ENCODE measurements around the gene IQSEC2. TPM values are rescaled to one million over a fixed set of nuclear protein-coding genes. Genes with fewer than 3 reads are reported as not detected.

IQSEC2 gene
- total RNA-seq, 1 experiment from 2014 or later: 20.7 TPM

DNA sequence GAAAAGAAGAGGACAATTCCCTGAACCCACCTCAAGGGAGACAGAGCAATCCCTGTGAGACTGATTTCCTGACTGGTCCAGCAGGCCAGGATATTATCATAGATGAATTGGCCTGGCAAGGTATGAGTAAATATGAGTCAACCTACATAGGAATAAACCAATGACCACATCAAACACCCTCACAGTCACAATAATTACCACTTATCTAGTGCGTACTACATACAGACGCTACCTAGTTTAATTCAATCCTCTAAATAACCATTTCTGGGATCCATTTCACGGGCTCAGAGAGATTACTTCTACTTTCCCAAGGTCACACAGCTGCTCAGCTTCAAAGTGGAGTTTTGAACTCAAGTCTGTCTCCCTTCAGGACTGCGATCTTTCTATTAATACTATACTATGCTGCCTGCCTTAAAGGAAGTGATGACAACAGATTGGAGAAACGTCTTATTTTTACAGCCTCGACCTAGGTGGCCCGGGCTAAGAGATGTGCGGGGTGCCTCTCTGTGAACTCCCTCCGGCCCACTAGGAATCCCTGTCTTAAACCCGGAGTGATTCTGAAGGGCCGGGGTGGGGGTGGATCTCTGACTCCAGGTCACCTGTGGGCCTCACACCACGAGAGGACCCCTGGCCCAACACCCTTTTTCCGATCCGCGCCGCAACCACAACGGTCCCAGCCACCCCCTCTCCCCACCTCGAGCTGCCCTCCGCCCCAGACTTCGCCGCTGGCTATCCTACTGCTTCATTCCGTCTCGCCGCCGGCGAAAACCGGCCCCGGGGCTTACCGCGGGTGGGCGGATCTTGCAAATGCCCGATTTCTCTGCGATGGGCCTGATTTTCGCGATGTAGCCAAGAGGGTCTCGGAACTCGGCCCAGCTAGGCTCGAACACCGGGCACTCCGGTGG lies 57.2 kb downstream of the IQSEC2 start (continued):
- TF ChIP-seq POLR2AphosphoS5 (IDR thresholded peaks at IDR 0.05; ENCODE audit: low read depth, low read length): no peak

DNA sequence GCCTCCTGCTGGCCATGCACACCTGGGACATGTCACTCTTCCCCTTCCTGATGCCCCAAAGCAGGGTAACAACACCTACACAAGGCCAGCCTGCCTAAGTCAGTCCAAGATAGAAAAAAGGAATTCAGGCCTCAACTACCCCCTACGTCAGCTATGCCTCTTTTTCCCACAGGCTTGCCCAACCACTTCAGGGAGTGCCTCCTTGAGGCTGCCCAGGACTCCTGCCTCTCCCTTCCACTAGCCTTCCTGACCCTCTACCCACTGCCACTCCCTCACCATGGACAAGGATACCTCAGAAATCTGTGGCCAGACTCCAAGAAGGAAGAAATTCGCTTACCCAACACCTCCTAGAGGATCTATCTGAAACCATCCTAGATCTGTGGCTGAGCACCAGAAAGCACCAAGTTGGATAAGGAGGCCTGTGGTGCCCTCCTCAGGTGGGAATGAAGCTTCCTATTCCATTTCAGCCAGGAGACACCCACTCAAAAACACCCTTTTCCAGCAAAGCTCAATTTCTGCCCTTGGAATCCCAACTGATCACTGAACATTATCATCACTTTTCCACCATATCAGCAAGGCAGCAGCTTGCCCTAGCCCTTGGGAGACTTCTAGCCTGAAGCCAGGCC lies 58.2 kb downstream of the IQSEC2 start:
- H3K9me2 ChIP-seq (ENCODE audit: insufficient read depth): no peaks in the 10 kb centered on the region
- H3K4me3 ChIP-seq (replicated peaks in 1 of 2; ENCODE audit: low read depth in 1 of 2, low read length in 2 of 2): peak overlapping the region; percentile 80 to 81
- H3K9ac ChIP-seq (ENCODE audit: low read length): no peak overlapping the region
- H3K79me2 ChIP-seq (ENCODE audit: insufficient read depth, low read length): peaks cover 46% of the 10 kb centered on the region
- intact Hi-C loops (cut with micrococcal nuclease): no loop called here
- no TSS peak for BruUV-seq (replicated peaks)
- H3K36me3 ChIP-seq (ENCODE audit: control insufficient read depth in 1 of 2, insufficient read depth in 2 of 2, low read length in 2 of 2): peaks cover 0 to 9% of the 10 kb centered on the region in 2 experiments; a peak in 2 of 4 replicates
- RAD21 ChIA-PET (ENCODE audit: low non-redundant PET in 1 of 2, low total read pairs in 2 of 2, uncharacterized antibody in 2 of 2, unreplicated experiment in 2 of 2): no interaction called here
- H3K4me1 ChIP-seq (ENCODE audit: control insufficient read depth in 1 of 2, insufficient read depth in 2 of 2, low read length in 2 of 2): peaks cover 8 to 15% of the 10 kb centered on the region in 2 experiments
- no peaks in the 10 kb centered on the region for H3K27me3 ChIP-seq (ENCODE audit: insufficient read depth, low read length)
- H3K4me2 ChIP-seq (ENCODE audit: low read length): peak overlapping the region; percentile 82
- CTCF ChIA-PET: no interaction called here
- no peak overlapping the region for H2AFZ ChIP-seq (ENCODE audit: low read depth, low read length, poor library complexity, severe bottlenecking)
- peaks cover 7% of the 10 kb centered on the region; the same call in 1 of the 2 replicates for H4K20me1 ChIP-seq (ENCODE audit: insufficient read depth)
- DNase-seq (ENCODE audit: low read depth, low spot score): no peak
- POLR2A ChIA-PET: interaction anchor here (0.6 kb wide), 1 partner anchor 141 kb away, joined by 3 read pairs; the partner anchor contains the start of gene TSPYL2
- H3K27ac ChIP-seq (ENCODE audit: low read depth, low read length): no peak overlapping the region
- H3K9me3 ChIP-seq (ENCODE audit: control insufficient read depth in 1 of 2, insufficient read depth in 1 of 2, low read depth in 1 of 2, low read length in 2 of 2): no peaks in the 10 kb centered on the region
- no peak for TF ChIP-seq POLR2A (IDR thresholded peaks at IDR 0.05; ENCODE audit: borderline replicate concordance, extremely low read depth, insufficient read depth, insufficient read length)
- no peak for TF ChIP-seq CEBPB (IDR thresholded peaks at IDR 0.05; ENCODE audit: low read depth)
- TF ChIP-seq SRF (IDR thresholded peaks at IDR 0.05; ENCODE audit: low read depth): no peak
- TF ChIP-seq, protein P1, sequence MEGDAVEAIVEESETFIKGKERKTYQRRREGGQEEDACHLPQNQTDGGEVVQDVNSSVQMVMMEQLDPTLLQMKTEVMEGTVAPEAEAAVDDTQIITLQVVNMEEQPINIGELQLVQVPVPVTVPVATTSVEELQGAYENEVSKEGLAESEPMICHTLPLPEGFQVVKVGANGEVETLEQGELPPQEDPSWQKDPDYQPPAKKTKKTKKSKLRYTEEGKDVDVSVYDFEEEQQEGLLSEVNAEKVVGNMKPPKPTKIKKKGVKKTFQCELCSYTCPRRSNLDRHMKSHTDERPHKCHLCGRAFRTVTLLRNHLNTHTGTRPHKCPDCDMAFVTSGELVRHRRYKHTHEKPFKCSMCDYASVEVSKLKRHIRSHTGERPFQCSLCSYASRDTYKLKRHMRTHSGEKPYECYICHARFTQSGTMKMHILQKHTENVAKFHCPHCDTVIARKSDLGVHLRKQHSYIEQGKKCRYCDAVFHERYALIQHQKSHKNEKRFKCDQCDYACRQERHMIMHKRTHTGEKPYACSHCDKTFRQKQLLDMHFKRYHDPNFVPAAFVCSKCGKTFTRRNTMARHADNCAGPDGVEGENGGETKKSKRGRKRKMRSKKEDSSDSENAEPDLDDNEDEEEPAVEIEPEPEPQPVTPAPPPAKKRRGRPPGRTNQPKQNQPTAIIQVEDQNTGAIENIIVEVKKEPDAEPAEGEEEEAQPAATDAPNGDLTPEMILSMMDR (IDR thresholded peaks at IDR 0.05 in 2 of 3, conservative IDR thresholded peaks at IDR 0.05 in 1 of 3; ENCODE audit: borderline replicate concordance in 1 of 3, insufficient read depth in 1 of 3, low read depth in 2 of 3, low read length in 2 of 3): no peak
- TF ChIP-seq, protein P2, sequence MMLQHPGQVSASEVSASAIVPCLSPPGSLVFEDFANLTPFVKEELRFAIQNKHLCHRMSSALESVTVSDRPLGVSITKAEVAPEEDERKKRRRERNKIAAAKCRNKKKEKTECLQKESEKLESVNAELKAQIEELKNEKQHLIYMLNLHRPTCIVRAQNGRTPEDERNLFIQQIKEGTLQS (IDR thresholded peaks at IDR 0.05): no peak
- TF ChIP-seq ZNF274 (IDR thresholded peaks at IDR 0.05; ENCODE audit: low read depth, low read length): no peak
- TF ChIP-seq, protein P3, sequence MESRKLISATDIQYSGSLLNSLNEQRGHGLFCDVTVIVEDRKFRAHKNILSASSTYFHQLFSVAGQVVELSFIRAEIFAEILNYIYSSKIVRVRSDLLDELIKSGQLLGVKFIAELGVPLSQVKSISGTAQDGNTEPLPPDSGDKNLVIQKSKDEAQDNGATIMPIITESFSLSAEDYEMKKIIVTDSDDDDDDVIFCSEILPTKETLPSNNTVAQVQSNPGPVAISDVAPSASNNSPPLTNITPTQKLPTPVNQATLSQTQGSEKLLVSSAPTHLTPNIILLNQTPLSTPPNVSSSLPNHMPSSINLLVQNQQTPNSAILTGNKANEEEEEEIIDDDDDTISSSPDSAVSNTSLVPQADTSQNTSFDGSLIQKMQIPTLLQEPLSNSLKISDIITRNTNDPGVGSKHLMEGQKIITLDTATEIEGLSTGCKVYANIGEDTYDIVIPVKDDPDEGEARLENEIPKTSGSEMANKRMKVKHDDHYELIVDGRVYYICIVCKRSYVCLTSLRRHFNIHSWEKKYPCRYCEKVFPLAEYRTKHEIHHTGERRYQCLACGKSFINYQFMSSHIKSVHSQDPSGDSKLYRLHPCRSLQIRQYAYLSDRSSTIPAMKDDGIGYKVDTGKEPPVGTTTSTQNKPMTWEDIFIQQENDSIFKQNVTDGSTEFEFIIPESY (IDR thresholded peaks at IDR 0.05; ENCODE audit: extremely low read depth, insufficient replicate concordance, low read length): no peak
- no peak for TF ChIP-seq JUND (IDR thresholded peaks at IDR 0.05)
- no peak for TF ChIP-seq FOSL1 (IDR thresholded peaks at IDR 0.05; ENCODE audit: low read depth)
- ATAC-seq: no peak

Measured in HCT116 (cell line).